Measurements from ENCODE around the gene NSD2.

- peak; percentile 94 for TF ChIP-seq POLR2AphosphoS5 (IDR thresholded peaks at IDR 0.05; ENCODE audit: borderline replicate concordance, low read depth, low read length)
- TF ChIP-seq EZH2 (IDR thresholded peaks at IDR 0.05) = no peak
- no peak for TF ChIP-seq FOXP2 (optimal IDR thresholded peaks at IDR 0.05; ENCODE audit: control extremely low read depth, extremely low read length, insufficient read depth)
These were observed 14.9 kb upstream of the NSD2 start, which contains the start of gene LETM1 for GRCh38 chr4:1856071-1856942.
